Testis (tissue), 3 donors: ENCODE data around the gene CDH23. TPM values are rescaled to one million over a fixed set of nuclear protein-coding genes. Genes with fewer than 3 reads are reported as not detected.
A peak's percentile ranks its signal among the peaks of the same experiment; 100 is the strongest.
"Not testable (repeated sequence)": the region's sequence is repeated elsewhere in the genome, so short reads cannot be mapped to it uniquely, and the experiment has no call there.

ENCODE experiments used
- DNase-seq: peaks from one replicate; pipeline ENCODE4 v3.0.0-alpha.2; 2019
- H3K27ac ChIP-seq, 2 donors: fragments of 200-600 bp; sonication (generic); one replicate each; pipeline ENCODE4 v1.5.1; 2019
- H3K27me3 ChIP-seq: fragments of 200-600 bp; sonication (generic); one replicate; pipeline ENCODE4 v1.5.1; 2019
- H3K36me3 ChIP-seq: fragments of 200-600 bp; sonication (generic); one replicate; pipeline ENCODE4 v1.5.1; 2017; ENCODE audit warnings: low read depth; ENCODE audit errors: missing control alignments
- H3K4me1 ChIP-seq: fragments of 200-600 bp; sonication (generic); one replicate; pipeline ENCODE4 v1.5.1; 2019
- H3K4me3 ChIP-seq, 2 donors: fragments of 200-600 bp; sonication (generic); one replicate each; pipeline ENCODE4 v1.5.1; 2017 to 2019
- H3K9me3 ChIP-seq: fragments of 200-600 bp; sonication (generic); one replicate; pipeline ENCODE4 v1.5.1; 2017
- POLR2A ChIP-seq: fragments of 450-650 bp; IDR thresholded peaks from one replicate; pipeline ENCODE4 v1.6.1; 2017; ENCODE audit warnings: antibody characterized with exemption, mild to moderate bottlenecking, moderate library complexity
- WGBS, 2 donors: methylation state at CpG; one replicate each; pipeline ENCODE4 v1.1.5; 2018; 5-methylcytosine and 5-hydroxymethylcytosine counted together
- intact Hi-C: fragments of 100-400 bp; cut with DNase I; formaldehyde crosslinking; loops from one replicate; pipeline ENCODE4 v1.15.1; 2023; ENCODE audit warnings: low total_unique reads
- polyA plus RNA-seq: library from polyadenylated mRNA; stranded (reverse); fragments of 350-450 nt; fragmentation: Illumina TruSeq; extraction: RNeasy Lipid Tissue Mini Kit (QIAGEN cat#74804); gene quantifications from one replicate; pipeline ENCODE4 v1.2.3, GENCODE V29; 2014; ENCODE audit warnings: low read depth, low replicate concordance; ENCODE audit not compliant: insufficient read depth
- total RNA-seq, 2 donors: library from RNA; depleted of rRNA; stranded (reverse); fragments of >200 nt; gene quantifications; one replicate each; pipeline ENCODE4 v1.2.3, GENCODE V29; 2016
- TF ChIP-seq, protein P1 (sequence below), 3 experiments: fragments of 450-650 bp in 2 of 3; fragments of 200-600 bp in 1 of 3; sonication (generic) in 1 of 3; IDR thresholded peaks; one replicate each; pipeline ENCODE4 v1.5.1; 2016 to 2019; ENCODE audit warnings: antibody characterized with exemption in 3 of 3, mild to moderate bottlenecking in 2 of 3, moderate library complexity in 1 of 3

Gene CDH23
- total and polyA plus RNA-seq, 3 donors from 2014 or later, result 29.8 to 125 (median 81.7) TPM

DNA sequence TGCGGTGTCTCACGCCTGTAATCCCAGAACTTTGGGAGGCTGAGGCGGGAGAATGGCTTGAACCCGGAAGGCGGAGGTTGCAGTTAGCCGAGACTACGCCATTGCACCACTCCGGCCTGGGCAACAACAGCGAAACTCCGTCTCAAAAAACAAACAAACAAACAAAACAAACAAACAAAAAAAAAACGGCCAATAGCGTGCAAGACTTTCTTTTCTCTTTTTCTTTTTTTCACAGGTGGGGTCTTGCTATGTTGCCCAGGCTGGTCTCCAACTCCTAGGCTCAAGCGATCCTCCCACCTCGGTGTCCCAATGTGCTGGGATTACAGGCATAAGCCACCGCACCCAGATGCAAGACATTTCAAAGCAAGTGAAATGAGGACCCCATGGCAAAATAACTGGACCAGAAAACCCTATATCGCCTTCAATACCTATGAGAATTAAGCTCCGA is 452.8 kb downstream of the CDH23 start:
- WGBS, 2 donors, result 53 to 67% methylated on average over 17 of the region's 17 CpGs
- intact Hi-C loops, result no loop called here
- Histone ChIP-seq H3K36me3 (no peaks in the 10 kb centered on the region), H3K9me3 (no peaks in the 10 kb centered on the region), H3K27me3 (no peaks in the 10 kb centered on the region), H3K27ac (peak overlapping the region; percentile 97 to 98), H3K4me3 (peak overlapping the region; percentile 16 to 93), H3K4me1 (peaks cover 28% of the 10 kb centered on the region)
- TF ChIP-seq POLR2A, result no peak
- TF ChIP-seq, protein P1, sequence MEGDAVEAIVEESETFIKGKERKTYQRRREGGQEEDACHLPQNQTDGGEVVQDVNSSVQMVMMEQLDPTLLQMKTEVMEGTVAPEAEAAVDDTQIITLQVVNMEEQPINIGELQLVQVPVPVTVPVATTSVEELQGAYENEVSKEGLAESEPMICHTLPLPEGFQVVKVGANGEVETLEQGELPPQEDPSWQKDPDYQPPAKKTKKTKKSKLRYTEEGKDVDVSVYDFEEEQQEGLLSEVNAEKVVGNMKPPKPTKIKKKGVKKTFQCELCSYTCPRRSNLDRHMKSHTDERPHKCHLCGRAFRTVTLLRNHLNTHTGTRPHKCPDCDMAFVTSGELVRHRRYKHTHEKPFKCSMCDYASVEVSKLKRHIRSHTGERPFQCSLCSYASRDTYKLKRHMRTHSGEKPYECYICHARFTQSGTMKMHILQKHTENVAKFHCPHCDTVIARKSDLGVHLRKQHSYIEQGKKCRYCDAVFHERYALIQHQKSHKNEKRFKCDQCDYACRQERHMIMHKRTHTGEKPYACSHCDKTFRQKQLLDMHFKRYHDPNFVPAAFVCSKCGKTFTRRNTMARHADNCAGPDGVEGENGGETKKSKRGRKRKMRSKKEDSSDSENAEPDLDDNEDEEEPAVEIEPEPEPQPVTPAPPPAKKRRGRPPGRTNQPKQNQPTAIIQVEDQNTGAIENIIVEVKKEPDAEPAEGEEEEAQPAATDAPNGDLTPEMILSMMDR (IDR thresholded peaks at IDR 0.05), result no peak
- no peak for DNase-seq

DNA sequence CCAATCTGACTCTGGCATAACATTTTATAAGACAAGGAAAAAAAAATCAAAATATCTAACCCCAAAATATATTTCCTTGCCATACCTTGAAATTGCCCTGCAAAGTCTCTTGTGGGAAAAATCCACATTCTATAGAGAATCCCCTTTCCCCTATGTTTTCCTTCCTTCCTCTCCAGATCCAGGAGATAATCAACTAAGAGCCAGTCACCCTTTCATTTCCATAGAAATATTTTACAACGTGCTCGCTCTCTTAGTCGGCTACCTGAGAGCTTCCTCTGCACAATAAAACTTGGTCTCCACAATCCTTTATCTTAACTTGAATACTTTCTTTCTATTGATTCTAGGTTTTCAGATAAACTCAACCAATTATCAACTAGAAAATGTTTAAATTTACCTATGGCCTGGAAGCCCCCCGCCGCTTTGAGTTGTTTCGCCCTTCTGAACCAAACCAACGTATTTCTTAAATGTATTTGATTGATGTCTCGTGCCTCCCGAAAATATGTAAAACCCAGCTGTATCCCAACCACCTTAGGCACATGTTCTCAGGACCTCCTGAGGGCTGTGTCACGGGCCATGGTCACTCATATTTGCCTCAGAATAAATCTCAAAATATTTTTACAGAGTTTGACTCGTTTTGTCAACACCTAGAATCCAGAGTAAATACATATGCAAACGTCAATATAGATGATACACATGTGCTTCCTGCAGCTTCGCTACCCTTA is 453.5 kb downstream of the CDH23 start:
- Histone ChIP-seq H3K36me3 (no peaks in the 10 kb centered on the region), H3K9me3 (no peaks in the 10 kb centered on the region), H3K27me3 (no peaks in the 10 kb centered on the region), H3K4me3 (peak overlapping the region; percentile 93), H3K27ac (peak overlapping the region; percentile 97 to 98), H3K4me1 (peaks cover 26% of the 10 kb centered on the region)
- TF ChIP-seq, protein P1 (IDR thresholded peaks at IDR 0.05), result no peak
- TF ChIP-seq POLR2A, result no peak
- WGBS, 2 donors, result 2% methylated on average over 13 of the region's 13 CpGs
- DNase-seq, result no peak
- intact Hi-C loops, result no loop called here

DNA sequence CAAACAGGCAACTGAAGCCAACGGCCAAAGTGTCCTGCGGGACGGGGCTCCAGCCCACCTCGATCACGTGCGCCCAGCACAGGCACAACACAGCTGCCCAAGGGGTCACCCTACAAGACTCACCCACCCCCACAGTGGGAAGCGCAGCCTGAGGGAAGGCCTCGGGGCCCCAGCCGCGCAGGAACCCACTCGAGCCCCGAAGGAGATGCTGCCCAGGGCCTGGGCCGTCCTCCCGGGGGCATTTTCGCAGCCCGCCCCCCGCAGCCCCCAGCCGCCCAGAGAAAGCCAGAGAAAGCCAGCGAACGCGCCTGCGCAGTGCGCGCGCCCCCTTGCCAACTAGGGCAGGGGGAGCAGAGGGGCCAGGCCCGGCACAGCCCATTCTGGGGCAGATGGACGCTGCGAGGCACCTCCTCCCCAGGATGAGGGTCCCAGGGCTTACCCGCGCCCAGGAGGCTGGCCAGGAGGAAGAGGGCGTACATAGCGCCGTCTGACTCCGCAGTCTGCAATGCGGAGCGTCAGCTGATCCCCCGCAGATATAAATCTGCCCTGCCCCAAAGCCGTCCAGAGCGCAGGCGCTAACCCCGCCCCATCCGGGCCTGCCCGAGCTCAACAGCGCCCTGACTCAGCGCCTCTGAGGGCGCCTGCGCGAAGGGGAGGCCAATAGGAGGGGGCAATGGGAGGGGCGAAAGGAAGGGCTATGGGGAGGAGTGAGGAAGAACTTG is 454.2 kb downstream of the CDH23 start, which contains the start of gene PSAP:
Gene PSAP (minus strand): TSS at position 509 of the 722 bp plus-strand sequence. CDS start 30 bp downstream, at position 479.
- Histone ChIP-seq H3K27ac (peak within 1 kb of the TSS; percentile 97 to 98), H3K36me3 (no peaks in the 10 kb centered on the region), H3K27me3 (no peaks in the 10 kb centered on the region), H3K9me3 (no peaks in the 10 kb centered on the region), H3K4me3 (peak within 1 kb of the TSS; percentile 93), H3K4me1 (peaks cover 21% of the 10 kb centered on the region)
- intact Hi-C loops, result no loop called here
- TF ChIP-seq, protein P1 (IDR thresholded peaks at IDR 0.05), result no peak
- peak; percentile 90 for TF ChIP-seq POLR2A
- peak; percentile 98 for DNase-seq
- WGBS, 2 donors, result 0% methylated on average over 16 to 37 of the region's 49 CpGs

DNA sequence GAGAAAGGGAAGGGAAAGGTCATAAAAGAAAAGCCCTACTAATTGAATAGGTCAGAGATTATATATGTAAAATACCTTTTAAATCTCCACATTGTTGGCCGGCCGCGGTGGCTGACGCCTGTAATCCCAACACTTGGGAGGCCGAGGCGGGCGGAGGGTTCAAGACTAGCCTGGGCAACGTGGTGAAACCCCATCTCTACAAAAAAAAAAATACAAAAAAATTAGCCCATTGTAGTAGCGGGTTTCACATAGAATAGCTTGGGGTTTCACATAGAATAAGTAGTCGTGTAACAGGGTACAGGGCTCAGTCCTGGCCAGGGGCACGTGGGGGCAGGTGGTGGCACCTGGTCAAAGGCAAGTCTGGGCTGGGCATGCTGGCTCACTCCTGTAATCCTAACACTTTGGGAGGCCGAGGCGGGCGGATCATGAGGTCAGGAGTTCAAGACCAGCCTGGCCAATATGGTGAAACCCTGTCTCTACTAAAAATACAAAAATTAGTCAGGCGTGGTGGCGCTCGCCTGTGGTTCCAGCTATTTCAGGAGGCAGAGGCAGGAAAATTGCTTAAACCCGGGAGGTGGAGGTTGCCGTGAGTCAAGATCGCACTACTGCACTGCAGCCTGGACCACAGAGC is 454.9 kb downstream of the CDH23 start:
- H3K27me3 ChIP-seq, H3K9me3 ChIP-seq, H3K36me3 ChIP-seq, DNase-seq, intact Hi-C loops: not testable (repeated sequence)
- H3K4me3 ChIP-seq, result peak overlapping the region; percentile 93
- H3K4me1 ChIP-seq, result peaks cover 21% of the 10 kb centered on the region
- 31 to 36% methylated on average over 20 of the region's 20 CpGs for WGBS, 2 donors
- peak overlapping the region; percentile 97 to 98 for H3K27ac ChIP-seq

DNA sequence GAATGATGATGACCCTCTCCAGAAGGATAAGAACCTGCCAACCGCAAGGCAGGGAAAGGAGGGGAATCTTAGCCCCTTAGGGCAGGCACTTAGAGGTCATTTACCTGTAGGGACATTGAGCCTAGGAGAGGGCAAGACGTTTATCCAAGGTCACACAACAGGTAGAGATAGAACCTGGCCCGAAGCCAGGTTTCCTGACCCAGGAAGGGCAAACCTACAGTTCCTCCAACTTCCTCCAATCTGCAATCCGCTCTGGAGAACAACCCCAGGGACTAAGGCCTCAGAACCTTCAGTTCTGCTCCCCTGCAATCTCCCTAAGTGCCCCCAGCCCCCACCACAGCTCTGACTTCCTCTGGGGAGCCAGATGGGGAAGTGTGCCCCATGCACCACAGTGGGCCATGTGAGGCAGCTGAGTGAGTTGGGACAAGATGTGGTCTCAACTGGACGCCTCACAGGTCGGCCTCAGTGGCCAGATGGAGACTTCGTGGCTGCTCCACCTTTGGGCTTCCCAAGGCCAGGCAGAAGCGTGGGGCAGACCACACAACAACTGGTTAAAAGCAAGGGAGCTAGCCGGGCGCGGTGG is 455.7 kb downstream of the CDH23 start:
- no peak for TF ChIP-seq POLR2A
- TF ChIP-seq, protein P1 (IDR thresholded peaks at IDR 0.05), result no peak
- Histone ChIP-seq H3K36me3 (no peaks in the 10 kb centered on the region), H3K4me3 (no peak overlapping the region), H3K27me3 (no peaks in the 10 kb centered on the region), H3K4me1 (peaks cover 21% of the 10 kb centered on the region), H3K9me3 (no peaks in the 10 kb centered on the region), H3K27ac (peak overlapping the region in 1 of 2 donors; percentile 97)
- intact Hi-C loops, result no loop called here
- WGBS, 2 donors, result 70 to 72% methylated on average over 11 of the region's 11 CpGs
- no peak for DNase-seq
